Measurements from ENCODE around the gene FOXD1. TPM values are rescaled to one million over a fixed set of nuclear protein-coding genes. Genes with fewer than 3 reads are reported as not detected.

The FOXD1 gene
- polyA plus RNA-seq, 6 donors from 2014 or later: not detected

DNA sequence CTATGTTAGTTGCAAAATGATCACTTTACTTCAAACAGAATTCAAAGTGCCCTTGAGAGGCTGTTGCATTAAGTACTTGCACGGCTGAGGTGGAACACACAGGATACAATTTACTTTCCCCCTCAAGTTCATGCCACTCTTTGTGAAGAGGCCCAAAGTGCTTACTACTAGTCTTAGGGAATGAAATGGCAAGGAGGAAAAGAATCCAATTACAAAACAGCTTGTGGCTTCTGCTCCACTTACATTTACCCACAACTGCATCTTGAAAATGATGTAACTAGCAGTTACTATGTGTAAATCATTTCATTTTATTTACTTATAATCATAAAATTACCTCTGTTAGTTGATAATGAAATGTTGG, 14.6 kb downstream of the FOXD1 start:
- H3K27me3 Mint-ChIP-seq: peaks cover 44 to 69% (median 53%) of the 10 kb centered on the region in 3 donors
- H3K9me3 Mint-ChIP-seq: peaks cover 0 to 15% (median 3%) of the 10 kb centered on the region in 7 donors
- H3K27ac Mint-ChIP-seq: no peak overlapping the region
- peaks cover 9 to 19% (median 14%) of the 10 kb centered on the region in 3 donors for H3K4me1 Mint-ChIP-seq
- DNase-seq (no peak), ATAC-seq (ENCODE audit: low read depth in 2 of 2) (no peak)
- H3K4me3 Mint-ChIP-seq: no peak overlapping the region
- peaks cover 0 to 7% of the 10 kb centered on the region in 2 donors for H3K36me3 Mint-ChIP-seq

DNA sequence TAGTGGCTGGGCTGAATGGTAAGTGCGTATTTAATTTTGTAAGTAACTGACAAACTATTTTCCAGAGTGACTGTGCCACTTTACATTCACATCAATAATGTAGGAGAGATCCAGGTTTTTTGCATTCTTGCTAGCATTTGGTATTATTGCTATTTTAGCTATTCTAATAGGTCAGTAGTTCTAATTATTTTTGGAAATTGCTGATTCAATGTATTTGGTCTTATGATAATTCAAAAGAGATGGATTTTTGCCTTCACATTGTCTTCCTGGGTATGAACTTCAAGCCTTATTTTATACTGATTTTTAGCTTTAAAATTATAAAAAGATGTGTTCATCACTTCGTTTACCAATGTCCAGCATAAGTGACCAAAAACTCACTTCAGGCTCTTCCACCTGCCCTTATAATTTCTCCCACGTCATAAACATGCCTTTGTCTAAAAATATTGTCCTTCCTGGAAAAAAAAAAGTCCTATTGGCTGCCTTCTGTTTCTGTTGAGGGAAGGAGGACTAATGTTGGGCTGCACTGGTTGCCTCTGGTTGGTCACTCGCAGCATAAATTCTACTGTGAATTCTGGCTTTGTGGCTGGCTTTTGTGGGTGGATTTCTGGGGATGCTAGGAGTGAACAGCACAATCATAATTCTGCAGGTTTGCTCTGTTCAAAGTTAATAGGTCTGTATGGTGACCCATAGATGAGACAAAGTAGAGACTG, 15.2 kb downstream of the FOXD1 start:
- peaks cover 9 to 19% (median 14%) of the 10 kb centered on the region in 3 donors for H3K4me1 Mint-ChIP-seq
- H3K4me3 Mint-ChIP-seq: no peak overlapping the region

DNA sequence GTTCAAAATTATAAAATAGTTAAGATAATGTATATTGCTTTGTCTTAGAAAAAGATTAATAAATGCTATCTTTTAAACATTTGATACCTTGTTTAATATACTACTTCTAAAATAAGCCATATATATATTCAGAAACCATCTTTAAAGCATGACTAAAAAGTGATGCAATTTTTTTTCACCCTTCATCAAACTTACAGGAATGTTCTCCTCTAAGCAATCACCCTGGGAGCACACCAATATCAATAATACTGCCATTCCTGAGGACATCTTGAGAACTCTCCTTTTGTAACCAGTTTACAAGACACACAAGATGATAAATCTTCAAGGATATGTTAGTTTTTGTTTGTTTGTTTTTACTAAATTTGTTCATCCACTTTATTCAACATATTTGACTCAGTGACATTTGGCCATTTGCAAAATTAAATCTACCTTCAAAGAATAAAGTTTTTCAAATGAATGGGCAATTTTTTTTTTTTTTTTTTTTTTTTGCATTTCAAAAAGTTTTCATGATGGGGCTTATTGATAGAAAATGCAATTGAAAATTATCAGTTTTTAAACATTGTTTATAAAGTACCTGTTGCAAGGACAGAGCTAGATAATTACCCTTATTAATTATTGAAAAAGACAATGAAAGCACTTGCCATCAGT, 17.2 kb downstream of the FOXD1 start:
- Mint-ChIP-seq H3K36me3 (peaks cover 0 to 7% of the 10 kb centered on the region in 2 donors), H3K27ac (no peak overlapping the region), H3K4me1 (peaks cover 6 to 8% (median 8%) of the 10 kb centered on the region in 3 donors), H3K27me3 (peaks cover 53 to 76% (median 66%) of the 10 kb centered on the region in 3 donors), H3K9me3 (peaks cover 0 to 9% (median 3%) of the 10 kb centered on the region in 7 donors), H3K4me3 (no peak overlapping the region)
- no peak for ATAC-seq (ENCODE audit: low read depth in 2 of 2)
- no peak for DNase-seq

More for the DNA sequence above, 15.2 kb downstream of the FOXD1 start:
- Mint-ChIP-seq H3K27me3 (peaks cover 41 to 70% (median 50%) of the 10 kb centered on the region in 3 donors), H3K9me3 (peaks cover 0 to 15% (median 3%) of the 10 kb centered on the region in 7 donors), H3K27ac (peak overlapping the region in 1 of 6 donors; percentile 59), H3K36me3 (peaks cover 0 to 7% of the 10 kb centered on the region in 2 donors)
- ATAC-seq (ENCODE audit: low read depth in 2 of 2): no peak
- DNase-seq: no peak

DNA sequence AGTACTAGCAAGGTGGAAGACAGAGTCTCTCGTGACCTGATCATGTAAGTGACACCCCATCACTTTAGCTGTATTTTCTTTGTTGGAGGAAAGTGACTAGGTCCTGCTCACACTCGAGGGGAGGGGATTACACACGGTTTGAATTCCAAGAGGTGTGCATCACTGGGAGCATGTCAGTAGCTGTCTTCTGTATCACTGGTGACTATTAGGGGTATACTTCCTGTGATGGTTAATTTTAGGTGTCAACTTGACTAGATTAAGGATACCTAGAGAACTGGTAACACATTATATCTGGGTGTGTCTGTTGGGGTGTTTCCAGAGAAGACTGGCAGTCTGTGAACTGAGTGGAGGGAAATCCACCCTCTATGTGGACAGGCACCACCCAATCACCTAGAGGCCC, 22.5 kb downstream of the FOXD1 start:
- H3K4me3 Mint-ChIP-seq: peak overlapping the region in 1 of 8 donors; percentile 33
- H3K27me3 Mint-ChIP-seq: peaks cover 68 to 78% (median 73%) of the 10 kb centered on the region in 3 donors
- peaks cover 0 to under 1% of the 10 kb centered on the region in 2 donors for H3K36me3 Mint-ChIP-seq
- H3K9me3 Mint-ChIP-seq: peaks cover 0 to 7% (median 1%) of the 10 kb centered on the region in 7 donors
- H3K27ac Mint-ChIP-seq: no peak overlapping the region
- no peak for ATAC-seq (ENCODE audit: low read depth in 2 of 2)
- DNase-seq: no peak
- H3K4me1 Mint-ChIP-seq: peaks cover 0 to under 1% (median 0%) of the 10 kb centered on the region in 3 donors

DNA sequence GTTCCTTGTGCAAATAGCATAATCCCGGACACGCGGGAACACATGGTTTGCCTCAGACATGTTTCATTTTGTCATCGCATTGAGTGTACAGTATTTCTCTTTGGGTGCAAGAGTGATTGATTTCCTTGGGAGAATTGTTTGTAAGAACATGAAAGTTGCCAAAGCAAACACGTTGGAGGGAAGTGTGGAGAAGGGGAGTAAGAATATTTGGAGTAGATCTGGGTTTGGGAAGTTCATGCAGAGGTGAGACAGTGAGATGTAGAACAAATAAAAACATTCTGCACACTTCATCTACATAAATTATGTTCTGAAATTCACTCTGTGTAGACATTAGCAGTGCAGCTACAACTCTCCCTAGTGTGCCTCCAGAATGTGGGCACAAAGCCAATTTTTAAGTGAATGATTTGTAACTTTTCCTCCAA, 24.0 kb downstream of the FOXD1 start:
- peaks cover 0 to 20% (median 5%) of the 10 kb centered on the region in 7 donors for H3K9me3 Mint-ChIP-seq
- peaks cover 75 to 87% (median 84%) of the 10 kb centered on the region in 3 donors for H3K27me3 Mint-ChIP-seq
- peaks cover 5 to 10% (median 8%) of the 10 kb centered on the region in 3 donors for H3K4me1 Mint-ChIP-seq
- peaks cover 4 to 8% of the 10 kb centered on the region in 2 donors for H3K36me3 Mint-ChIP-seq
- H3K27ac Mint-ChIP-seq: no peak overlapping the region
- no peak for DNase-seq
- no peak overlapping the region for H3K4me3 Mint-ChIP-seq
- no peak for ATAC-seq (ENCODE audit: low read depth in 2 of 2)

DNA sequence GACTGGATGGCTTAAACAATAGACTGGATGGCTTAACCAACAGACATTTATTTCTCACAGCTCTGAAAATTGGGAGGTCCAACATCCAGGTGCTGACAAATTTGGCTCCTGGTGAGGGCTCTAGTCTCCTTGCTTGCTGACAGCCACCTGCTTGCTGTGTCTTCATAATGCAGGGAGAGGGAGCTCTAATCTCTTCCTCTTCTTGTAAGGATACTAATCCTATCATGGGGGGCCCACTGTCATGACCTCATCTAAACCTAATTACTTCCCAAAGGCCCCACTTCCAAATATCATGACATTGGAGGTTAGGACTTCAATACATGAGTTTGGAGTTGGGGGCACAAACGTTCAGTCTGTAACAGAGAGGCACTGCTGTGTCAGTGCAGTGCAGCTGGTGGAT, 26.4 kb downstream of the FOXD1 start:
- Mint-ChIP-seq H3K27ac (no peak overlapping the region), H3K4me3 (no peak overlapping the region), H3K36me3 (peaks cover 4 to 14% of the 10 kb centered on the region in 2 donors), H3K27me3 (peaks cover 71 to 87% (median 86%) of the 10 kb centered on the region in 3 donors), H3K9me3 (peaks cover 0 to 20% (median 5%) of the 10 kb centered on the region in 7 donors), H3K4me1 (peaks cover 5 to 17% (median 8%) of the 10 kb centered on the region in 3 donors)
- DNase-seq (no peak), ATAC-seq (ENCODE audit: low read depth in 2 of 2) (no peak)

DNA sequence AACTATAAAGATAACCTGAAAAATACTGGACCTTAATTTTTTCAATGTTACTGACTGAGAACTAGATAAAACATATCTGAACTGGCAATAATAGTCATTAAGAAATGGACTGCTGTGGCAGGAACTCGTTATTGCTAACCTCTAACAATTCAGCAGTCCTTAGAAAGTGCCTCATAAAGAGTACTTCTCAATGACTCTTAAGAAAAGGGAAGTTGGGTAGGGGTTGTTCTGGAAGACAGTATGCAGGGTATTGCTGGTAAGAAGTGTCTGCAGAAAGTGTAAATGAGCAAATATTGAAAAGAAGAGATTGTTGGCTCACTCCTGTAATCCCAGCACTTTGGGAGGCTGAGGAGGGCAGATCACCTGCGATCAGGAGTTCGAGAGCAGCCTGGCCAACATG, 27.9 kb downstream of the FOXD1 start:
- peak overlapping the region in 1 of 6 donors; percentile 45 for H3K27ac Mint-ChIP-seq

DNA sequence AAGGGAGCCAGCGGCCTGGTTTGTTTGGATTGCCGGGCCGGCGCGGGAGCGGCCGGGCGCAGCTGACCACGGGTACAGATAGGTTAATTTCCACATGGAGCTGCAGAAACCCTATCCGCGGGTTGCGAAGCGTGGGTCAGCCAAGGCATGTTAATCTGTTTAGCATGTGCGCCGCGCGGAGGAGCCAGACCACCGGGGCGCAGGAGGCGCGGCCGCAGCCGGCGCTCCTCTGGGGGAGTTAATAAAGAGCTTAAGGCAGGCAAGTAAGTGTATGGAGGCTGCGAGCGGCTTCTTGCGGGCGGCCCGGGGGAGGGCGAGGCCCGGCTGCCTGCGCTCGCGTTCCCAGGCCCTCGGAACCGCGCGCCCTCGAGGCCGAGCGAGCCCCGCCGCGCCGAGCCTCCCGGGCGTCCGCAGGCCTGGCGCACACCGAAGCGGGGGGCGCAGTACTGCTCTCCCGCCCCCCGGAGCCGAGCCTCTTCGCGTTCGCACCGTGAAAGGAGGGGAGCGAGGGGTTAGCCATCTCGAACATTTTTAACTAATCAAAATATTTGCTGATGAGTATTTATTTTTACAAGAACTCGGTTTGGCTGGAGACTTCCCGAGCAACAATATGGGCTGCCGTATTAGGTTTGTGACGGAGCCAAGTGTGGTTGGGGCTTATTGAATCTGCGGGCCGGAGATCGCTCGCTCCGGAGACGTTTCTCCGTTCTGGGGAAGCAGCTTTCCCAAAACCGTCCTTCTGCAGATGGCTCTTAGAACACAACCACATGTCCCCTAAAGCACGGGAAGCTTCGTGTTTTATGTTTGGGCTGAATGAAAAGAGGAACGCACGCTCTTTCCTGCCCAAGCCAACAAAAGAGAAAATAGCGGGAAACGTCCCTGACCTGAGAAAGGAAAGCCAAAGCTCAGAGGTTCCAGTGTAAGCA, 28.8 kb downstream of the FOXD1 start:
- peak overlapping the region in 2 of 6 donors; percentile 9 to 33 for H3K27ac Mint-ChIP-seq
- H3K36me3 Mint-ChIP-seq: peaks cover 4 to 16% of the 10 kb centered on the region in 2 donors
- H3K4me1 Mint-ChIP-seq: peaks cover 5 to 17% (median 8%) of the 10 kb centered on the region in 3 donors
- ATAC-seq (ENCODE audit: low read depth in 2 of 2) (no peak), DNase-seq (no peak)
- peaks cover 0 to 25% (median 5%) of the 10 kb centered on the region in 7 donors for H3K9me3 Mint-ChIP-seq
- H3K27me3 Mint-ChIP-seq: peaks cover 71 to 89% (median 89%) of the 10 kb centered on the region in 3 donors
- H3K4me3 Mint-ChIP-seq: peak overlapping the region in 5 of 8 donors; percentile 31 to 73 (median 51)

More for the DNA sequence above, 27.9 kb downstream of the FOXD1 start:
- peak in 1 of 2 donors; percentile 42 for ATAC-seq (ENCODE audit: low read depth in 2 of 2)
- peaks cover 67 to 84% (median 84%) of the 10 kb centered on the region in 3 donors for H3K27me3 Mint-ChIP-seq
- H3K9me3 Mint-ChIP-seq: peaks cover 0 to 20% (median 5%) of the 10 kb centered on the region in 7 donors
- peaks cover 4 to 16% of the 10 kb centered on the region in 2 donors for H3K36me3 Mint-ChIP-seq
- no peak for DNase-seq
- peaks cover 5 to 17% (median 8%) of the 10 kb centered on the region in 3 donors for H3K4me1 Mint-ChIP-seq
- H3K4me3 Mint-ChIP-seq: peak overlapping the region in 1 of 8 donors; percentile 52

DNA sequence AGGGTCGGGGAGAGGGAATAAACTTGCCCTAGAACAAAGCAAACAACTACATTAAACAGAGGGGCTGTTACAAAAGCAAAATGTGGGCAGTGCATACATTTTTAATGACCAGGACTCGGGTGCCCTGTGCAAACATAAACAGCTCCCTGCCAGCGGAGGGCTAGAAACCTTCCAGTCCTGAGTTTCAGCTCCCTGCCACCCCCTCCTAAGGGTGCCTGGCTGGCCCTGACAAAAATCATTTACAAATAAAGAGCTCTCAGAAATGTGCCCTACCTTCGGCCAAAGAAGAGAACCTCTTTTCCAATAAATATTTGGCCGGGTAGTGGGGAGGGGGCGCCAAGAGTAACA, 29.5 kb downstream of the FOXD1 start:
- peaks cover 0 to 31% (median 5%) of the 10 kb centered on the region in 7 donors for H3K9me3 Mint-ChIP-seq
- peak overlapping the region in 4 of 8 donors; percentile 26 to 41 (median 35) for H3K4me3 Mint-ChIP-seq
- DNase-seq (no peak), ATAC-seq (ENCODE audit: low read depth in 2 of 2) (no peak)
- peak overlapping the region in 1 of 6 donors; percentile 33 for H3K27ac Mint-ChIP-seq
- peaks cover 71 to 89% (median 84%) of the 10 kb centered on the region in 3 donors for H3K27me3 Mint-ChIP-seq
- peaks cover 5 to 17% (median 8%) of the 10 kb centered on the region in 3 donors for H3K4me1 Mint-ChIP-seq
- H3K36me3 Mint-ChIP-seq: peaks cover 4 to 16% of the 10 kb centered on the region in 2 donors

DNA sequence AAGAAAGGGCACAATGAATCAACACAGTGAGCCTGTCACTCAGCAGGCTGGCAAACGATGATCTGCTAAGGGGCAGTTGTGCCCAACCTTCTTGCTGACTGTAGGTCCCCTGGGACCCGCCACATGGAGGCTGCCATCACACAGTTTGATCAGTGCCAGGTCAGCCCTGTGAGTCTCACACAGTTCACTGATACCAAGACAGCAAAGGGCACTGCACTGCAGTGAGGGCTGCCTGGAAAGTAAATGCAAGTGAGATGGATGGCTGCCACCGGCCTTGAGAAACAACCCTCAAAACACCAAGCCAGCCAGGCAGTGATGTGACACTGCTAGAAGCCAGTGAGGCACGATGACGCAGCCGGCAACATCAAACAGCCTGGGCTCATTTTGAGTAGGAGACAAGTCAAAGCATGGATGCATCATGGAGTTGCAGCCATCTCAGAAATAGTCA, 30.3 kb downstream of the FOXD1 start:
- ATAC-seq (ENCODE audit: low read depth in 2 of 2) (no peak), DNase-seq (no peak)
- Mint-ChIP-seq H3K4me3 (no peak overlapping the region), H3K9me3 (peaks cover 0 to 39% (median 8%) of the 10 kb centered on the region in 7 donors), H3K36me3 (peaks cover 4 to 16% of the 10 kb centered on the region in 2 donors), H3K4me1 (peaks cover 5 to 17% (median 8%) of the 10 kb centered on the region in 3 donors), H3K27ac (no peak overlapping the region), H3K27me3 (peaks cover 77 to 88% (median 86%) of the 10 kb centered on the region in 3 donors)

DNA sequence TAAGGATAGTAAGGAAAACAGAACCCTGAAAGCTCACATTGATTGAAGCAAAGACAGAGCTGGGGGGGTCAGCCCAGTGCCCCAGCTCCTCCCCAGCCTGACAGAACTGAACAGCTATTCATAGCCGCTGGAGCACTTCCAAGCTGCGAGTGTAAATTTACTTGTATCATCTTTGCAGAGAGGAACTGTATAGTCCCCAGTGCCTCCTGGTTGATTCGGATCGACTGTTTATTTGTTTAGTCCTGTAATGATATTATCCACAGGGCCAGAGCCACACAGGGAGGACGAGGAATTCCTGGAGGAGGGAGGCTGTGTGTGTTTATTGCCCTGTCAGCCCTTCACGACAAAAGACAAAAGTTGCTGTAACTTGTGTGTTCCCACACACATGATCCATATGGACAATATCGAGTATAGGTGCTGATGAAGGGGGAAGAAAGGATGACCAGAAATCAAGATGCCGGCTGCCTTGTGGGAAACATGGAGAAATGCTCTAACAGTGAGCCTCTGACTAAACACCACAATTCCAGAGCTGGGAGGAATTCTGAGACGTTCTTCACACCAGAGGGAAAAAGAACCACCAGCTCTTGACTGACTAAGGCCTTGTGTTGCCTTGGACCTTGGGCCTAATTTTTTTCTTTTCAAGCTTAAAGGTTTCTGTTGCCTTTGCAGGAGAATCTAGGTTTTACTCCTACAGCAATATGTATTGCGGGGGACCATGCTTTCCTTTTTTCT, 31.1 kb downstream of the FOXD1 start:
- Mint-ChIP-seq H3K4me1 (peaks cover 5 to 17% (median 8%) of the 10 kb centered on the region in 3 donors), H3K27me3 (peaks cover 75 to 88% (median 87%) of the 10 kb centered on the region in 3 donors), H3K36me3 (peaks cover 4 to 16% of the 10 kb centered on the region in 2 donors), H3K9me3 (peaks cover 2 to 43% (median 8%) of the 10 kb centered on the region in 7 donors), H3K4me3 (no peak overlapping the region), H3K27ac (no peak overlapping the region)
- ATAC-seq (ENCODE audit: low read depth in 2 of 2) (no peak), DNase-seq (no peak)

DNA sequence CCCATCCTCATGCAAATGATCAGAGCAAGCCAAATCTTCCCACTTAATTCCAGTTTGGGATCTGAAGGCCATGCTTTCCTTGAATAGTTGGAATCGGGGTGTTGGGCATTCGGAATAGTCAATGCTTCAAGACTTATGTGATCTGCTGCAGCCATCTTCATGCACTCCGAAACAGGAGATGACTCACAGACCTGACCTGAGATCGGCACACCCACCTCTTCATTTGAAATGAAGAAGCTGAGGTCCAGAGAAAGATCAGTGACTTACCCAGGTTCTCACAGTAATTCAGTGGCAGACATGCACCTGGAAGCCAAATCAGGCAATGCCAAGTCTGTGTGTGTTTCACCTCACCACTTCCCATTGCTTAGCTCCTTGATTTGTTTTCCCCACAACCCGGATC, 33.0 kb downstream of the FOXD1 start:
- Mint-ChIP-seq H3K27me3 (peaks cover 64 to 73% (median 73%) of the 10 kb centered on the region in 3 donors), H3K4me1 (peaks cover 5 to 13% (median 5%) of the 10 kb centered on the region in 3 donors), H3K36me3 (peaks cover 2 to 11% of the 10 kb centered on the region in 2 donors), H3K27ac (no peak overlapping the region), H3K9me3 (peaks cover 2 to 32% (median 7%) of the 10 kb centered on the region in 7 donors), H3K4me3 (no peak overlapping the region)
- DNase-seq (no peak), ATAC-seq (ENCODE audit: low read depth in 2 of 2) (no peak)

Data from naive B cell (primary cell).